ENCODE data around the gene FOXP2.

The FOXP2 gene

DNA sequence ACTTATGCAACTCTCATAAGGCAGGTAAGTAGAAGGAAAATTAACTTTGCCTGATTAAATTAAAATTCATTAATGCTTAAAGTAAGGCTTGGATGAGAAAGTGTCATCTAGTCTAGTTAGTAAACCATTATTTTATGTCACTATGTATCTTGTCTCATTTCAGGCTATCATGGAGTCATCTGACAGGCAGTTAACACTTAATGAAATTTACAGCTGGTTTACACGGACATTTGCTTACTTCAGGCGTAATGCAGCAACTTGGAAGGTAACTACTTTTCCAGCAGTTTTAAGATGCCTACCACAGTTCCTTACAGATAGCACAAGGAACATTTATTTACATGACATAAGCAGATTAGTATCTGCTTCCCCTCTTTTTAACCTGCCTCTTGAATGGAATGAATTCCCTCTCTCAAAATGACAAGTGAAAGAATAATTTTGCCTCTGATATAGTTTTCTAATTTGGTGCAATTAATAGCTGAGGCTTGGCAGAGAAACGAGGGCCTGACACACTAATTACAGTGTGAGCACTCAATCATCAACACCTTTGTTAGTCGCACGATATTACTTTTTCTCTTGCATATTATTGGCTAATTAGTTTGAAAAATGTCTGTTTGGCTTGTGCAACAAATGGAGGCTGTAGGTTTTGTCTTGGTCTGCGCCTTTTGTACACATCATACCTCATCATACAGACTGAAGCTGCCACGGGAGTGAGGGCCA lies 245.0 kb downstream of the FOXP2 start:
- no peak for DNase-seq

DNA sequence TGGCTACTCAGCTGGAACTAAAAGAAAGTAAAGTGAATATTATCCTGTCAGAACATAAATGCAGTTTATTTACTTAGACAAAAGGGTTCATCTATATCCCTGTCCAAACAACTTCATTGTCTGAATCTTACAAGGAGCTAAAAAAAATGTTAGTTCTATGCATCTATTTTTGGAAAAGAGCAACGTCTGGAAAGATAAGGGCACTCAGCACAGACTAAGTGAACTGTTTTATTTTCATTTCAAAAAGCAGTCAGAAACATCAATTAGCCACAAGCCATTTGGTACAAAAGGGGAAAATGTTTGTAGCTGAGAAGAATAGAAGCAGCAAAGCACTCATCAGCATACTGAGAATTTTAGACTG lies 245.5 kb downstream of the FOXP2 start:
- DNase-seq, result no peak

DNA sequence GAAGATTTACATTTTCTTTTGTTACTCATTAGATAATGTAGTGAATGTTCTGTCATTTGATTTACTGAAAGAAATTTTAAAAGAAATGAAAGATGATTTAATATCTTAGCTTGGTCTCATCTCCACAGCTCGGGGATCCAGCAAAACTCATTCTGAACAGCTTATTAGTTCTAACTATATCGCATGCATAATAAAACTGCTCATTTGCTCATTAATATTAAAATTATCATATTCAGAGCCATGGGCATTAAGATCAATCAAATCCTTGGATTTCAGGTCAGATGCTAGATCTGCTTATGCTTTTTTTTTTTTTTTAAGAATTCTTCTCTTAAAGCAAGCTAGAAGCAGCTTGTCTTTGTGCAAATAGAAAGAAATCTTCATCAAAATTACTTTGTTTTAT lies 246.1 kb downstream of the FOXP2 start:
- no peak for DNase-seq

DNA sequence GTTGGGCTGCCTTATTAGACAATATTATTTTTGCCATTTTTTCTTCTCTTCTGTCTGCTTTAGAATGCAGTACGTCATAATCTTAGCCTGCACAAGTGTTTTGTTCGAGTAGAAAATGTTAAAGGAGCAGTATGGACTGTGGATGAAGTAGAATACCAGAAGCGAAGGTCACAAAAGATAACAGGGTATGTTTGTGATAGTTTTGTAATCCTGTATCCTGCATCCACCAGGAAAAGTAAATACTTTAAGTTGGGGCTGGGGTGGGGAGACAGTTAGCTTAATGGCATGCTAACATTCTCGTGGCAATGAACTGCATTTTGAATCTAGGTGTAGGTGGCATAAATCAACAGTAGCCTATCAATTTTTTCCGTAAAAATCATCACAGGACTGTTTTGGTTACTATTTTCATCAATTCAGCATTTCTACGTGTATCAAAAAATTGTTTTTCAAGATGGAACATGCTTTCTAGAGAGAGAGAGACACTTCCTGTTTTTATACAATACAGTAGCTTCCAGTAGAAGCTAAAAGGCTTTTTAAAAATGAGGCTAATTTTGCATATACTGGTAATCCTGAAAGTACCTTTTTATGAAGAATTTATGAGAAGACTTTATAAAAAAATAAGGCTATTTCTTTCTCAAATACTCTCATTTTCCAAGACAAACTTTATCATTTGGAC lies 247.5 kb downstream of the FOXP2 start:
- DNase-seq, result no peak

DNA sequence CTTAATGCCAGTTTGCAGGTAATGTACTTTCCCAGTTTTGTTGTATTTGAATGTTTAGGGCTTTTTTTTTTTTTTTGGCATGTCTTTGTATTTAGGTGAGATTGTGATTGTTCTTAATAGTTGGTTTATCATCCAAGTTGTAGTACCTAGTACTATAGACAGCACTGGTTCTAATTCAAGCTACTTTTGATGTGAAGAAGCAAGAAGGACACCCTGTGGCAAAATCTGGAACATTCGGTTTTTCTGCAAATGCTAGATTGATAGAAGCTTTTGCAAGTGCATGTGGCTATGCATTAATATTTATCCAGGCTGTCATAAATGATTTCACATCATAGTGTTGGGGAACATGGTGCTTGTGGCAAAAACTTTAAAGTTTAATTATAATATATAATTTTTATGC lies 248.9 kb downstream of the FOXP2 start:
- no peak for DNase-seq

DNA sequence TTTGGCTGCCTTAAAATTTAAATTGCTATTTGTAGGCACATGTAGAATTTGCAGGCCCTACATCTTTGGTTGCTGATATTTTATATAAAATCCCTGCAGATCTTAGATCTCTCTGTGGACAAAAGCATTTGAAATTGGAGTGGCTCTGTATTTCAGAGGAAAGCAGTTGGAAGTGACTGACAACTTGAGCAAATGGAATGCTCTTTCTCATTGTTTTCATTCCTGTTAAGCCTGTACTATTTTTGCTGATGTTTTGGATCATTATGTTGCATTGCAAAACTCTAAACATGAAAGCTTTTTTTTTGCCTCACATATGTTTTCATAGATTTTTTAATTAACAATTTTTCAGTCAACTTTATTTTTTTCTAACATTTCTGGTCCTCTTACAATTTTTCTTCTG lies 256.1 kb downstream of the FOXP2 start:
- no peak for DNase-seq

DNA sequence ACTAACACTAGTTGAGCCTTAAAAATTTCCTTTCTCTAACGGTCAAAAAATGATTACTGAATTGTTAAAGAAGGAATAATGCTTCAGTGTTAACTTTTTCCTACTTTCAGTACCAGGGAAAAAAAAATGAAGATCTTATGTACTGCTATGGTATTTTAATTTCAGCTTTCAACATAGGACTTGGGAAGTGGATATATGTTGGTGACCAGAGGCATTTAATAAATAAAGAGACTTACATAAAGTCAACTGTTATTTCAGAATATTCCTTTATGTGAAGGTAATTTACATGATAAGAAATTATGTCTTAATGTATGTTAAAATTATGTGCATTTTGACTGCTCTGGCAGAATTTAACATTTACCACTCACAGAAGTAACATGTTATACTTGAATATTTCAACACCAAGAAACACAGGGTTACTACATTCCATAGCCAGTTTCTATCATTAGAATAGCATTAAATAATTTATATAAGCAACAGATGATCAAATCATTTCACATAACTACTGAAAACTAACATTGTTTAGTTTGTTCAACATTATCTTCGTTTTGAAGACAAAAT lies 257.0 kb downstream of the FOXP2 start:
- DNase-seq, result no peak

DNA sequence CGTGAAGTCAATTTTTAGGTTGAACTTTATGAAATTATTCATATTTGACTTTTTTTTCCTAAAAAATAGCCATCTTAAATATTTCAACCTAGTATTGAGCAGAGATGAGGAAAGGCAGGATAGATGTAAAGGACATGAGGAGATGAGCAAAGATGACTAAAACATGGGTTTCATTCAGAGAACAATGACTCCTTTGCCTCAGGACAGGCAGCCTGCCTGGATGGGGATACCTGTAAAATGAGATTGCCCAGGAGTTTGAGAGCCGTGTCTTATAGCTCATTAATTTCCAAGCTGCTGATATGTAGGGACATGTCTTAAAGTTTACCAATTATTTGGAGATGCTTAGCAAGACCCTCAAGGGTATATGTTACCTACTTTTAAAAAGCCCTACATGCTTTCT lies 263.5 kb downstream of the FOXP2 start:
- DNase-seq, result no peak

DNA sequence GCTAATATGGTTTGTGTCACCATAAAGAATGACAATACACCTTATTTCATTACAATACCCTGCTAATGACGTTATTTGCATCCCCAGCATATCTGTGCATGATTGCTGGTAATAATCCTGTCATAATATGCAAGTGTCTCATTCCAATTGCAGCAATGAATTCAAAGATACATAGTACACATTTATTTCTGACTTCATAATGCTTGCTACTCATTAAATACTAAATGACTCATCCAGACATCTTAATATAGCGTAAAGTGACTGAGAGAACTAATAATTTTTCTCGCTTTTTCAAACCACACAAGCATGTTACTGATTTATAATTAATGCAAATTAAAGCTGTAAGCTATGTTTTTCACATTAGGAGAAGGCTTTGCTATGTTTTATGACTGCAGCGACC lies 272.6 kb downstream of the FOXP2 start:
- DNase-seq, result no peak

DNA sequence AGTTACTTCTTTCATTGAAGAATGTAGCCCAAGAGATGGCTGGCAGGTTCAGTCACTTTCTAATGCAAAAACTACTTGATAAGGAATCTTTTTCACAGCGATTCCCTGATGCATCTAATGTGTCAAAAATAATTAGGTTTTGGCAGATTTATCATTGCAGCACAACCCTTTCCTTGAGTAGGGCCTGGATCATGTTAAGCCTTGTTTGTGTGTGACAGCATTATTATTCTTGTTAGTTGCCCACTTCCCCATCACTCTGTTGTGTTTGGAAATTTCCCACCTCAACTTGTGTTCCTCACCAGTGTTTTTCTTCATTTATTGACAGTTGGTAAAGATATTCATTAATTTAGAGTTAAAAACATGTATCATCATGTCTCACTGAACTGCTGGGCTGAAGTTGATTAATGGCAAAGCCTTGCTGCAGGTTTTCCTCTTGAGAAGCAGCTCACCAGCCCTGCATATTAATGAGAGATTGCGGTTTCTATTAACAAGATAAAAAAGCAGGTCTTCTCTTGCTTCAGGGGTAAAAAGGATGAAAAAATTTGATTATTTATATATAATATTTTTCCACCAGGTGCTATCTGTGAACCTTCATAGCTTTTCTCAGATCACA lies 273.9 kb downstream of the FOXP2 start:
- DNase-seq, result no peak

DNA sequence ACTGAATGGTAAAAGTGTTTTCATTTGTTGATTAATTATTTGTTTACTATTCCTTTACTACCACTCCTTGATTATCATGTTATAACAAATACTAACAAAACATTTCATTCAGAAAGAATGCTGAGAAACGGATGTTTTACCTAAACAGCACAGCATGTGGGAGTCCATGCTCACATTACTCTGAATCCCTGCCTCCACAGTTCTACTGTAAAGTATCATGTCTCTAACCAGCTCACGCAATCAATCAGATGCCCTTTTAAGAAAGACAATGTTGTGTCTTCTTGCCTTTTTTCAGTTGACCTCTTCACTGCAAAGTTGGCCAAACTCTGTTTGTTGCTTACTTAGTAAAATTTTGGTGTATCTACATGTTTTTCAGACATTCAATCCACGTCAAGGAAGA lies 274.8 kb downstream of the FOXP2 start:
- no peak for DNase-seq

DNA sequence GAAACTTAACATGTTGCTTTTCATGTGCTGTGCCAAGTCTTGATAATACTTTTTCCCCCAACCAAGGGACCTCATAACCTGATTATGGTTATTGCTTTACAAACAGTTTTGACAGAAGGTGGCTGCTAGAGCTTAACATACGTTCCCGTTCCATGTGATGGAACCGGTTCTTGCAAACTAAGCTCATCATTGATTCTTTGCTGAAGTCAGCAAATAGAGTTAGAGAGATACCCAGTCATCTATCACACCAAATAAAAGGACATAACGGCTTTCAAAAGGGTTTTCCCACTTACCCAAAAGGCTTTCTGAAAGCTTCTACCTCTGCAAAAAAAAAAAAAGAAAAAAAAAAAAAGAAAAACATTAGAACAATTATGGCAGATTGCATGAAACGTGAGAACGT lies 277.0 kb downstream of the FOXP2 start:
- DNase-seq, result no peak

DNA sequence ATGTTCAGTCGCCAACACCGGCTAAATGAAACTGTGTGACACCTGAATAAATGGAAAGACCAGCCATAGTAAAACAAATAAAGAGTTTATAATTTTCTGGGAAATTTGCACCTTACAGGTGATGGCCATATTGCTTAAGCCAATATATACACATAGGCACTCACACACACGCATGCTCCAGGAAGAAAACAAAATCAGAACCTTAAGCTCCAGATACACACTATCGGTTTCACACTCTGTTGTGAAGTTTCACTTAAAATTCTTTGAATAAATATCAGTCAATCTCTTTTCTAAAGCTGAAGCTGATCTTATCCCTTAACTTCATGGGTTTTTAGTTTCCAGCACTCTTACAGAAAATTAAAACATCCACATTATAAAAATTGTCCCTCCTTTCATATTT lies 280.6 kb downstream of the FOXP2 start:
- DNase-seq, result no peak

DNA sequence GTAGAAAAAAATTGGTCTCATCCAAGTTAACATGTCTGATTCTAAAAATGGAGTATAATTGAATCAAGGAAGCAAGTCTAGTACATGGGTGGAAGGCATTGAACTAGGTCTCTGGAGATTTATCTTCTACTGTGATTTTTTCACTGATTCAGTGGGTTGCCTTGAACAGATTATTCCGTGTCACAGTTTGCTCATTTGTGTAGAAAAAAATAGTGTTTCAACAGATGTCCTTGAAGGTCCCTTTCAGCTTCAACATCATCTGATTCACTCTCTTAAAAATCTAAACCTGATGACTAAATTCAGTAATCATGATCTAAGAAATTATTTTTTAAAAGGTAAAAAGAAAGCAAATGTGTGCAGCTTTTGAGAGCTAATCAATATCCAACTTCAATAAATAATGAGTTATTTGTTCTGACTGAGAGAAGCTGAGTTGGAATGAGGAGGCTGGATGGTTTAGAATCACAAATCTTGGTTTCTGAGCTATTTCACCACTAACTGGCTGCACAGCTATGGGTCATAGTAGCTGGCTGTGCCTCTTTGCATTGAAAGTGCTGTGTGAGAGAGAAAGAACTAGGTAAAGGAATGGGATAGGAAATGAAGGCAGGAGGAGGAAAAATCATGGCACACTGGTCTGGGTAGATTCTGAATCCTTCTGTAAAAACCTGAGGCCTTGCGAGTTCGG lies 285.8 kb downstream of the FOXP2 start:
- DNase-seq, result no peak

DNA sequence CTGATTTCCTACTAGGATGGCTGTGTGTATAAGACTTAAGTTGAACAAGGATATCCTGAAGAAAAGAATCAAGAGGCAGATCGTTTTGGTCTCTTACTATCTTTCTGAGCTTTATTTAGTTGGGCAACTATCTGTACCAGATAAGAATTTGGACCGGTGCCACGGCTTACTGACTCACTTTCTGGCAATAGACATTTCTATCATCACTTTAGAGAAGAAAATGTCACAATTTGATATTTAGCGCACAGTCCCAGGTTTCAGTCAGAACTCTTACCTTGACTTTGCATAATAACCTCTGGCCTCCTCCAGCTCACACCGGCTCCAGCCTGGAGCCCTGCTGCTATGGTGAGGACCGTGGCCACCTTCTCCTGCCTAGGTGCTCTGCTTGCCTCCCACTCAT lies 289.1 kb downstream of the FOXP2 start:
- DNase-seq, result no peak

DNA sequence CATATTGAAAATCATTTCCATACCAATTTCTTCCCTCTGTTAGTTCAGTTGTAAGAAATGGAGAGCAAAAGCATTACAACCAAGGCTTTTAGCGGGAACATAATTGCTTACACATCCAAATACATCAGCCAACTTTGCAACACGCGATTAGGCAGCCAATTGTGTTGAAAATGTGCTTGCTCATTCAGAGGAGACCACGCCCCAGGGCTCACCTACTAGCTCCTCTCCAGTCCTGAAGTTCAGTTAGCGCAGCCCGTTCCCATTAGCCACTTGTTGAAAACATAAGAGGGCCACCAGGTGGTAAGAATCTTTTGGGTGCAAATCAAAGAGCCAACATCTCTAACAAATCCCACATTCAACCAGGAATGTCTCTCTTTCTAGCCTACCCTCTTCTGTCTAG lies 294.0 kb downstream of the FOXP2 start:
- DNase-seq, result no peak

DNA sequence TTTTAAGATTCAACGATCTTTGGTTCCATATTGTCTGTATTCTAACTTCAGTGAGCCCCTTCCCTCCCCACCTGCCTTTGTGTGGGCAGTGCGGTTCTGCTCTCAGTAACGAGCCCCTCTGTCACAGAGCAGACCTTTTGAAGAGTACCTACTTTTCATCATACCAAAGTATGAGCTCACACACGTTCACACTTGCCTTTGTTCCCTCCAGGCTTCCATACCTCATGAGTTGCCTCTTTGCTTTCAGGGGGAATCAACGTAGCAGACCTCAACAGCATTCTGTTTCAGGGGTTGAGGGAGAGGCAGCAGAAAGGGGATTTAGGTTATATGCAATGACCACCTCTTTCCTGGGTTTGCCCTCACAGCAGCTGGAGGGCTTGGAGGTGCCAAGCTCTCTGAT lies 295.9 kb downstream of the FOXP2 start:
- no peak for DNase-seq

DNA sequence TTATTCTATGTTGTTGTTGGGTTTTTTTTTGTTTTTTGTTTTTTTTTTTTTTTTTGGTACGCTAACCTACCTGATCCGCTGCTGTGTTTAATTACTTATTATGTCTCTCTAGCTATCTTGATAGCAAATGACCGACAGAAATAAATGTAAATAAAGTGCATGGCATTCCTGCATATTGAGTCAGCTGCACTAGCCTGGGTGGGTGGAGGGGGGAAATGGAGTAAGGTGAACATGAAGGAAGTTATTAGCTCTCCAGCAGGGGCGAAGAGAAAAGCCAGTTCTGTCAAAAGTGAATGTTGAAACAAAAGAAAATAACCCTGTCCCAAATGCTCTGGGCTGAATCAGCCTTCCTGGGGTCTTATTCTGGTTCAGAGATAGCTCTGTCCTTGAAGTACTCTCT lies 296.6 kb downstream of the FOXP2 start:
- no peak for DNase-seq

DNA sequence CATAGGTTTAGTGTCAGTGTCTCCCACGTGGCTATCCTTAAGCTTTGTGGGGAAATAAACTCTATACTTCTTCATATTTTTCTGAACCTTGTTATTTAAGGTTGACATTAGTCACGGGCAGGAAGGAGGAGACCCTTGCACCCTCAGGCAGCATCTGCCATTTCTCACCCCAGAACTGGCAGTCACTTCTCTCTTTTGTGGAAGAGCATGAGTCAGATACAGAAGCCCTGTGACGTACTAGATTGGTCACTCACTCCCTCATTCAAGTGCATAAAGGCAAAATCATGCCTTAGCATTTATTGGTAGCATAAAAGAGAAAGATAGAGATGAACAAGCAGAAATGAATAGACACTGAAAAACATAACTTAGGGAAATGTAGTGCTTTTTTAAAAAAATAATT lies 301.3 kb downstream of the FOXP2 start:
- DNase-seq, result no peak

DNA sequence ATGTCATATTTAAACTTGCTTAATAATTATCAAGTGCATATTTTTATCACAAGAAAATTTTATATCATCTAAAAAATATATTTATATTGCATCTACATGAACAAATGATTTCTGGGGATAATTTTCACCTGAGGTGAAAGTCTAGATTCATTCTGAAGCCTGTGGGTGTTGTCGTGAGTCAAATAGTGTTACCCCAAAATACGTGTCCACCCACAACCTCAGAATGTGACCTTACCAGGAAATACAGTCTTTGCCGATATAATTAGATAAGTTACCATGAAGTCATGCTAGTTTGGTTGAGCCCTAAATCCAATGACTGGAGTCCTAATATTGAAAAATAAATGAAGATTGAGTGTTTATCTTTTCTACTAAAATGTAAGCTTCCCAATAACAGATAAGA lies 304.2 kb downstream of the FOXP2 start:
- DNase-seq, result no peak

DNA sequence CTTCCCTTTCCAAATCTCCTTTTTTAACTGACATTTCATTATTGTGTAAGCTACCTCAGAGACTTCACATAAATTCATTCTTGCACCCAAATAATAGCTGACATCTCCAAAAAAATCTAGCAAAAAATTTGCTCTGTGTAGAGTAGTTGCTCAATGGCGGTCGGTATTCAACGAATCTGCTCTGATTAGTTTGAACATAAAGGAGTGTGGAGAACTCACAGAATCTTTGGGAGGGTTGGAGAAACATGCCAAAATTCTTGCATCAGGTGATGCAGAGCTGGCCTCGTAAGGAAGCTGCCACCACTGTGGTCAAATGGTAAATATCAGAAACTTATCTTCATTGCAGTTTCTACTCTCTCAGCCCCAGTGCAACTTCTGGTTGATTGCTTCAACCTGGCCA lies 306.1 kb downstream of the FOXP2 start:
- no peak for DNase-seq

DNA sequence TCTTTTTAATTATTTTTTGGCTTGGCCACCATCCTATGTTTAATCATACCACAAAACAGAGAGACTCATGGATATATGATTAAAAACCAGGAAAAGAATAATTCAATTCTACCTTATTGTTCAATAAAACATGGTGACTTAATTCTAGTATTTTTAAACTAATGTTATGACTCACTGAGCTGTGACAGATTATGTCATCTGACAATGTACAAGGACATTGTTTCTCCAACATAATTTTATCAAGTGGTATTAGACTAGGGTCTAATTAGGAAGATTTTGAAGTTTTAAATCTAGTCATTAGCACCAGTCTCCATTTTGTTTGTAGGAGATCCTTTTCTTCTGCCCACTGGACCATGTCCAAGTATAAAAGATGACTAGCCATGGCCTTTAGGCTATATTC lies 307.9 kb downstream of the FOXP2 start:
- DNase-seq, result no peak

DNA sequence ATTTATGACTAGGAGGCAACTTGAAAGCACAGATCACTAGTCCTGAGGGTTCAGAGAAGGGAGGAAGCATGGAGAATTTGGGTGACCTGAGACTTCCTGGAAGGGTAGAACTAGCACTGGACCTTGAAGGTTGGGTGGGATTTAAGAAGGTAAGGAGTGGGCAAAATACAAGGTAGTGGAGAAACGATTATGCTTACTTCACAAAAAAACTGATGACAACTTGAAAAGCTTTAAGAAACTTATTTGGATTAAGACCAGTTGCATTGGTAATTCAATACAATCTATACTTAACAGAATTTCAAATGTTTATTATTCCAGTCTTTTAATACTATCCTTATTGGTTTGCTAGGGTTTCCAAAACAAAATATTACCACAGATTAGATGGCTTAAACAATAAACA lies 308.7 kb downstream of the FOXP2 start:
- DNase-seq, result no peak

DNA sequence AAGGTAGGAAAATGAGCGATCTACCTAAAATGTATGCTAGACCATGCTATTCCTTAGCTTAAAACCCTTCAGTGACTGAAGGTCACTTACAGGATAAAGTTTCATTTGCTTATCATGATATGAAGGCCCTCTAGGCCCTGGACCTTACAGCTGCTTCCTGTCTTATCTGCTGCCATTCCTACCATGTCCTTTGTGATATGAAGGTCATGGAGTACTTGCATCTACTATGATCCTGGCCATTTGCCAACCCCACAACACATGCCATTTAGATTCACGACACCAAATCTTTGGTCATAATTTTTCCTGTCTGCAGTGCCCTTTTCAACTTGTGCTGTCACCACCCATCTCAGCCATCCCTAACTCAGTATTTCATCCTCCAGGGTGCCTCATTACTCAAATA lies 325.5 kb downstream of the FOXP2 start:
- DNase-seq, result no peak

All from GF-D8 (cell line).